Measurements from ENCODE around the gene SH3RF1.

Gene SH3RF1

DNA sequence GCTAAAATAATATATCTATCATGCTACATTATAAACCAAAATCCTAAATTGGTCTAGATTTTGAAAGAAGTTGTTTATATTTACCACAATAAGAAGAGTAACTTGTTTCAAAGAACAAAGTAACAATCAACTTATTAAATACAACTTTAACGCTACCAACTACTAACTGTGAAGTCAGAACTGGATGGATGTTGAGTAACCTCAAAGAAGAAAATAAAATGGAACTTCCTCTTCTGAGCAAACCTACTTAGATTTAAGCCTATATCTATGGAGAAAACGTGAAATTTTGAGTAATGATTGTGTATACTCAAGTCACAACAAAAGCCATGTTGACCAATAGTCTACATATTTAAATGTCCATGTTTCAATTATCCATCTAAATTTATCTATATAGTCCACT lies 25.7 kb downstream of the SH3RF1 start:
- no peak for TF ChIP-seq POLR2A (IDR thresholded peaks at IDR 0.05; ENCODE audit: extremely low read depth, insufficient read length)
- peak; percentile 23 for DNase-seq (ENCODE audit: low read depth)

DNA sequence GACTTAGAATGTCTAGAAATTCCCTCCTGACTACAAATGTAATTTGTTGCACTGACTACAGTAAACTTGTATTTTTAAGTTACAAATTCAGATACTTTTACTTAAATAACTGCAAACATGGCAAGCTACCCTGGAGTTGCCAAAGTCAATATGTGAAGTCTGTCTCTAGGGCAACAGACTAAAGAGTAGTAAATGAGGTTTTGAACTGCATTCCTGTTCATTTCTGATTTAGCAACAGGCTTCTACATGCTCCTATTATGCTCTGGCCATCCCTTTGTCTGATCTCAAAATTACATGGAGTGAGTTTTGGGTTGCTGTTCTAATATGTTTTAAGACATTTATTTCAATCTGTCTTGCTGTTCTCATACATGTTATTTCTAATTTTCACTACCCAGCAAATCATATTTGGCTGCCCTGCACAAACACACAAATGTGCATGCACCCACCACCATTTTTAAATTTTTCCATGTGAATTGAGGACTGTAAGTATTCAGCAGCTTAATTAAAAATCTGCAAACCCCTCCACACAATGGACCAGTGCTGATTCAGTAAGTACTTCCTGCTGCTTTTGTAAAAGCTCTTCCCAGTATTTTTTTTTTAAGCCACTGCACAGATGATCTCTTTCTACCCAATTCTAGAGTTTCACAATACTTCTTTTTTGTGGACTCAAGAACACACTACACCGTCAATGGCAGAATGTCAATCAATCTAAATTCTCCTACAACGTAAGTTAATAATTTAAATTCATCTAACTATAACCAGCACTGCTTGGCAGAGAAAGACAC lies 26.7 kb downstream of the SH3RF1 start:
- TF ChIP-seq MYC (IDR thresholded peaks at IDR 0.05; ENCODE audit: low read depth, low read length): no peak
- TF ChIP-seq, protein P1, sequence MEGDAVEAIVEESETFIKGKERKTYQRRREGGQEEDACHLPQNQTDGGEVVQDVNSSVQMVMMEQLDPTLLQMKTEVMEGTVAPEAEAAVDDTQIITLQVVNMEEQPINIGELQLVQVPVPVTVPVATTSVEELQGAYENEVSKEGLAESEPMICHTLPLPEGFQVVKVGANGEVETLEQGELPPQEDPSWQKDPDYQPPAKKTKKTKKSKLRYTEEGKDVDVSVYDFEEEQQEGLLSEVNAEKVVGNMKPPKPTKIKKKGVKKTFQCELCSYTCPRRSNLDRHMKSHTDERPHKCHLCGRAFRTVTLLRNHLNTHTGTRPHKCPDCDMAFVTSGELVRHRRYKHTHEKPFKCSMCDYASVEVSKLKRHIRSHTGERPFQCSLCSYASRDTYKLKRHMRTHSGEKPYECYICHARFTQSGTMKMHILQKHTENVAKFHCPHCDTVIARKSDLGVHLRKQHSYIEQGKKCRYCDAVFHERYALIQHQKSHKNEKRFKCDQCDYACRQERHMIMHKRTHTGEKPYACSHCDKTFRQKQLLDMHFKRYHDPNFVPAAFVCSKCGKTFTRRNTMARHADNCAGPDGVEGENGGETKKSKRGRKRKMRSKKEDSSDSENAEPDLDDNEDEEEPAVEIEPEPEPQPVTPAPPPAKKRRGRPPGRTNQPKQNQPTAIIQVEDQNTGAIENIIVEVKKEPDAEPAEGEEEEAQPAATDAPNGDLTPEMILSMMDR (IDR thresholded peaks at IDR 0.05; ENCODE audit: low read depth, low read length): no peak
- TF ChIP-seq, protein P2, sequence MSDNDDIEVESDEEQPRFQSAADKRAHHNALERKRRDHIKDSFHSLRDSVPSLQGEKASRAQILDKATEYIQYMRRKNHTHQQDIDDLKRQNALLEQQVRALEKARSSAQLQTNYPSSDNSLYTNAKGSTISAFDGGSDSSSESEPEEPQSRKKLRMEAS (IDR thresholded peaks at IDR 0.05; ENCODE audit: low read depth, low read length): no peak
- no peak for TF ChIP-seq POLR2A (IDR thresholded peaks at IDR 0.05; ENCODE audit: extremely low read depth, insufficient read length)
- no peak overlapping the region for H3K4me3 ChIP-seq (ENCODE audit: low read depth, low read length)

More for the DNA sequence above, 25.7 kb downstream of the SH3RF1 start:
- no peak overlapping the region for H3K4me3 ChIP-seq (ENCODE audit: low read depth, low read length)

DNA sequence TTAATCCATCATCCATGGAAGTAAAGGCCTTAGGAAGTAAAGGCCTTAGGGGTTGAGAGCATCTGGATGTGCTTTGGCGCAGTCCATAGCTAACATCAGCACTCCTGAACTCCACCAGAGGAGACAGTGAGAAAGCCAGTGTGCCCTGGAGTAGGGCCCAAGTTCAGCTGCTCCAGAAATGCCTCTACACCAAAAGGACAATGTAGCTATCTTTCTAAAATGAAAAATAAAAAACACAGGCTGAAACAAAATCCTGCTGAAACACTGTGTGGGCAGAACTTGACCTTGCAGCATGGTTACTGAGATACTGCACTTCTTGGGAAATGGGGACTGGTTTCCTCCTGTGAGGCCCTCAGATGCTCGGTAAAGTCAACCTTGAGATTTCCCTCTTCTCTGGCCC lies 29.3 kb downstream of the SH3RF1 start:
- TF ChIP-seq, protein P1 (IDR thresholded peaks at IDR 0.05; ENCODE audit: low read depth, low read length): no peak
- TF ChIP-seq POLR2A (IDR thresholded peaks at IDR 0.05; ENCODE audit: extremely low read depth, insufficient read length) (no peak), MYC (IDR thresholded peaks at IDR 0.05; ENCODE audit: low read depth, low read length) (no peak)
- TF ChIP-seq, protein P2 (IDR thresholded peaks at IDR 0.05; ENCODE audit: low read depth, low read length): no peak
- H3K4me3 ChIP-seq (ENCODE audit: low read depth, low read length): no peak overlapping the region
- no peak for DNase-seq (ENCODE audit: low read depth)

More for the DNA sequence above, 26.7 kb downstream of the SH3RF1 start:
- peak; percentile 6 for DNase-seq (ENCODE audit: low read depth)

DNA sequence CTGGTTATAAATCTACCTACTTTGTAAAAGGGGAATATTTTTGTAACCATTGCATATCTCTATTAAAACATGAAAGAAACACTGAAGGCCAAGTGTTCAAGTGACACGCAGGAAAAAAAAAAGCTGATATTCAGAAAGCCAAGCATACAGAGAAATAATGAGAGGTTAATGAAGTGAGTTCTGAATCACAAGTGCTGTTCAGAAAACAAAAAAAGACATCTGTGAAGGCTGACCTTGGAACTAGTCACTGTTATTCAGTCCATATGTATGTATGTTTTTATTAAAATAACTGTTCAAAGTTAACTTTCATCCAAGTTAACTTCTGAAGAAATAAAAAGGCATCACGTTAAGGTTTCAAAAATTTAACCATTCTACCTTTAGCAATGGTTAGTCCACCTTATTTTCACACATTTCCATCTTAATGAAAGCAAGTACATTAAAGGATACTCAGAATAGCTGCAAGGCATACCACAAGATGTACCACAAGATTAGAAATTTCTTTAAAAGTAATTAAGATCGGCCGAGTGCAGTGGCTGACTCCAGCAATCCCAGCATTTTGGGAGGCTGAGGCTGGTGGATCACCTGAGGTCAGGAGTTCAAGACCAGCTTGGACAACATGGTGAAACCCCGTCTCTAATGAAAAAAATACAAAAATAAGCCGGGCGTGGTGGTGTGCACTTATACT lies 31.4 kb downstream of the SH3RF1 start:
- TF ChIP-seq POLR2A (IDR thresholded peaks at IDR 0.05; ENCODE audit: extremely low read depth, insufficient read length) (no peak), MYC (IDR thresholded peaks at IDR 0.05; ENCODE audit: low read depth, low read length) (no peak)
- TF ChIP-seq, protein P1 (IDR thresholded peaks at IDR 0.05; ENCODE audit: low read depth, low read length): no peak
- TF ChIP-seq, protein P2 (IDR thresholded peaks at IDR 0.05; ENCODE audit: low read depth, low read length): no peak
- DNase-seq (ENCODE audit: low read depth): no peak
- no peak overlapping the region for H3K4me3 ChIP-seq (ENCODE audit: low read depth, low read length)

DNA sequence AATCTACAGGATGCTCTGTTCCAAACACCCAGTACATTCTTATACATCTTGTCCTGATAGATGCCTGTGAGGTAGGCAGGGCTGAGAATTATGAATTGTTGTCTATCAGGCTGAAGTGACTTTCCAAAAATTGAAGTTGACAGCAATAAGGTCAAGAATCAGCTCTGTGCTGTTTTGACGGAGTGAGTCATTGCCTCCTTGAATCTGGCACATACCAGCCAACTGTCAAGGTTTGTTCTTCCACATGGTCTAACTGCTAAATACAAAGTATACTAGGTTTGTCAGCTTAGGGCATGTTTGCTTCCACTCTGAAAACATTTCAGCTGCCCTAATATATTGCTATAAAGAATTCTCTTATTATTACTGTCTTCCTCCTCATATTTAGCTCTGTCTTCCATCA lies 32.3 kb downstream of the SH3RF1 start:
- H3K4me3 ChIP-seq (ENCODE audit: low read depth, low read length): no peak overlapping the region
- DNase-seq (ENCODE audit: low read depth): no peak
- TF ChIP-seq, protein P1 (IDR thresholded peaks at IDR 0.05; ENCODE audit: low read depth, low read length): no peak
- TF ChIP-seq, protein P2 (IDR thresholded peaks at IDR 0.05; ENCODE audit: low read depth, low read length): no peak
- no peak for TF ChIP-seq MYC (IDR thresholded peaks at IDR 0.05; ENCODE audit: low read depth, low read length)
- TF ChIP-seq POLR2A (IDR thresholded peaks at IDR 0.05; ENCODE audit: extremely low read depth, insufficient read length): no peak

Data from NB4 (cell line).